Activated CD8-positive, alpha-beta memory T cell treated with anti-CD3 and anti-CD28 coated beads for 48 hours (primary cell): ENCODE measurements around the gene TEX22.

Experiments
- DNase-seq, 3 experiments: peaks; one replicate each; pipeline ENCODE4 v3.0.0-alpha.2; 2020; ENCODE audit warnings: low read depth in 2 of 3, low spot score in 2 of 3

The TEX22 gene

GRCh38 chr14:105420101-105420973 lies 22.0 kb downstream of the TEX22 start:
- no peak for DNase-seq

- no peak for DNase-seq
Observed at GRCh38 chr14:105420974-105421674, 22.8 kb downstream of the TEX22 start.

GRCh38 chr14:105421723-105422615 lies 23.6 kb downstream of the TEX22 start:
- no peak for DNase-seq

GRCh38 chr14:105422695-105423487 lies 24.6 kb downstream of the TEX22 start:
- DNase-seq: no peak

- DNase-seq: no peak
Observed at GRCh38 chr14:105423488-105424195, 25.3 kb downstream of the TEX22 start.

GRCh38 chr14:105424861-105425260 lies 26.5 kb downstream of the TEX22 start:
- DNase-seq: no peak

- no peak for DNase-seq
Observed at GRCh38 chr14:105425823-105426247, 27.5 kb downstream of the TEX22 start.

GRCh38 chr14:105426416-105427130 lies 28.2 kb downstream of the TEX22 start:
- DNase-seq: no peak

- no peak for DNase-seq
Observed at GRCh38 chr14:105427412-105427811, 29.1 kb downstream of the TEX22 start.

- DNase-seq: no peak
Observed at GRCh38 chr14:105427936-105428485, 29.7 kb downstream of the TEX22 start.

GRCh38 chr14:105430042-105430441 lies 31.7 kb downstream of the TEX22 start:
- no peak for DNase-seq

GRCh38 chr14:105430565-105430964 lies 32.2 kb downstream of the TEX22 start:
- DNase-seq: no peak

GRCh38 chr14:105431256-105431655 lies 32.9 kb downstream of the TEX22 start:
- no peak for DNase-seq

GRCh38 chr14:105432657-105433056 lies 34.3 kb downstream of the TEX22 start:
- no peak for DNase-seq

- no peak for DNase-seq
Observed at GRCh38 chr14:105433161-105433605, 34.8 kb downstream of the TEX22 start.

GRCh38 chr14:105436402-105436801 lies 38.1 kb downstream of the TEX22 start:
- DNase-seq: no peak

GRCh38 chr14:105436891-105437722 lies 38.8 kb downstream of the TEX22 start:
- DNase-seq: no peak
